Fibroblast of lung (primary cell): ENCODE measurements around the gene OPTN. TPM values are rescaled to one million over a fixed set of nuclear protein-coding genes. Genes with fewer than 3 reads are reported as not detected.
"Not testable (repeated sequence)": the region's sequence is repeated elsewhere in the genome, so short reads cannot be mapped to it uniquely, and the experiment has no call there.

Source experiments
- DNase-seq, 2 donors: peaks; one replicate each; pipeline versions ENCODE4 v3.0.0 to v3.0.0-alpha.2; 2010; ENCODE audit warnings: low read depth in 2 of 2
- H2AFZ ChIP-seq: 2 replicates; pipeline ENCODE4 v1.5.1; 2012; ENCODE audit warnings: low read length, control low read depth, inconsistent platforms
- H3K27ac ChIP-seq: 2 replicates; pipeline ENCODE4 v1.5.1; 2011; ENCODE audit warnings: low read length, control low read depth; ENCODE audit not compliant: insufficient read depth
- H3K27me3 ChIP-seq: 2 replicates; pipeline ENCODE4 v1.5.1; 2011; ENCODE audit warnings: mild to moderate bottlenecking, low read length; ENCODE audit not compliant: control insufficient read depth, insufficient read depth
- H3K36me3 ChIP-seq: 2 replicates; pipeline ENCODE4 v1.5.1; 2011; ENCODE audit warnings: low read length; ENCODE audit not compliant: control insufficient read depth, insufficient read depth
- H3K4me1 ChIP-seq: 2 replicates; pipeline ENCODE4 v1.5.1; 2011; ENCODE audit warnings: low read length; ENCODE audit not compliant: control insufficient read depth, insufficient read depth; ENCODE audit errors: extremely low read depth
- H3K4me2 ChIP-seq: 2 replicates; pipeline ENCODE4 v1.5.1; 2011; ENCODE audit warnings: low read length, control low read depth; ENCODE audit not compliant: insufficient read depth; ENCODE audit errors: extremely low read depth
- H3K4me3 ChIP-seq, 4 experiments: fragments of 200-600 bp in 1 of 4; sonication (generic) in 1 of 4; replicated peaks in 1 of 4; 2 replicates each; pipeline ENCODE4 v1.5.1; 2011 to 2016; ENCODE audit warnings: low read length in 4 of 4, low read depth in 3 of 4, mild to moderate bottlenecking in 3 of 4, control low read depth in 2 of 4, inconsistent platforms in 1 of 4, mixed read lengths in 1 of 4; ENCODE audit not compliant: insufficient read depth in 1 of 4; ENCODE audit errors: control extremely low read depth in 1 of 4
- H3K79me2 ChIP-seq: 2 replicates; pipeline ENCODE4 v1.5.1; 2012; ENCODE audit warnings: mild to moderate bottlenecking, low read length, inconsistent platforms; ENCODE audit not compliant: control insufficient read depth, insufficient read depth
- H3K9ac ChIP-seq: 2 replicates; pipeline ENCODE4 v1.5.1; 2011; ENCODE audit warnings: mild to moderate bottlenecking, low read length, control low read depth; ENCODE audit not compliant: insufficient read depth
- H3K9me3 ChIP-seq: 2 replicates; pipeline ENCODE4 v1.5.1; 2012; ENCODE audit warnings: low read depth, low read length; ENCODE audit not compliant: control insufficient read depth, insufficient read depth
- H4K20me1 ChIP-seq: 2 replicates; pipeline ENCODE4 v1.5.1; 2011; ENCODE audit warnings: low read length; ENCODE audit not compliant: control insufficient read depth, insufficient read depth; ENCODE audit errors: extremely low read depth
- CTCF ChIP-seq, 2 donors: IDR thresholded peaks in 1 of 2; conservative IDR thresholded peaks in 1 of 2; 1 replicate in 1 of 2; 2 replicates in 1 of 2; pipeline ENCODE4 v1.5.1; 2011 to 2012; ENCODE audit warnings: low read length in 2 of 2, control low read depth in 1 of 2, inconsistent platforms in 1 of 2, low read depth in 1 of 2, mild to moderate bottlenecking in 1 of 2
- EZH2 ChIP-seq: IDR thresholded peaks from 2 replicates; pipeline ENCODE4 v1.5.1; 2012; ENCODE audit warnings: low read length, control low read depth, mild to moderate bottlenecking; ENCODE audit errors: missing control alignments
- polyA minus RNA-seq: library from RNA; depleted of rRNA, polyadenylated mRNA; stranded (reverse); fragments of >200 nt; gene quantifications from 2 replicates; pipeline ENCODE4 v1.2.3, GENCODE V29; 2011; ENCODE audit warnings: low replicate concordance
- polyA plus RNA-seq, 2 donors: library from polyadenylated mRNA; depleted of rRNA in 1 of 2; stranded (reverse) in 1 of 2; unstranded in 1 of 2; fragments of >200 nt; gene quantifications; 2 replicates each; pipeline ENCODE4 v1.2.1, GENCODE V29; 2011 to 2012; ENCODE audit warnings: missing spikeins in 1 of 2
- total RNA-seq: library from RNA; depleted of rRNA; stranded (reverse); fragments of >200 nt; gene quantifications from 2 replicates; pipeline ENCODE4 v1.2.1, GENCODE V29; 2014

OPTN gene
- total RNA-seq, result 99.6 and 156 TPM in 2 replicates
- polyA plus RNA-seq, result 82.9 and 139 TPM in 2 replicates
- 133 and 178 TPM in 2 replicates for polyA plus RNA-seq (2012)
- polyA minus RNA-seq, result 41.9 and 63.1 TPM in 2 replicates

GRCh38 chr10:13099666-13100348 lies at the start of gene OPTN:
OPTN (plus strand) TSS chr10:13100163; CDS start chr10:13109123, 8,960 bp downstream.
- Histone ChIP-seq H3K4me3 (peak within 1 kb of the TSS; percentile 63 to 95 (median 84)), H3K79me2 (peaks cover 39% of the 10 kb centered on the region), H3K27ac (peak within 1 kb of the TSS; percentile 91), H3K27me3 (no peaks in the 10 kb centered on the region), H3K4me2 (peak within 1 kb of the TSS; percentile 99), H2AFZ (peak within 1 kb of the TSS; percentile 81), H3K9me3 (no peaks in the 10 kb centered on the region), H3K4me1 (peaks cover 4% of the 10 kb centered on the region), H3K36me3 (peaks cover 2% of the 10 kb centered on the region), H3K9ac (peak within 1 kb of the TSS; percentile 93), H4K20me1 (no peaks in the 10 kb centered on the region)
- TF ChIP-seq CTCF (conservative IDR thresholded peaks at IDR 0.05 in 1 of 2, IDR thresholded peaks at IDR 0.05 in 1 of 2; ENCODE audit: low read depth in 1 of 2, low read length in 2 of 2) (peak; percentile 78 to 85), EZH2 (no peak)
- DNase-seq, result peak; percentile 77 to 83

- H3K9me3 ChIP-seq, result no peaks in the 10 kb centered on the region
- no peak for TF ChIP-seq EZH2
- TF ChIP-seq CTCF (conservative IDR thresholded peaks at IDR 0.05 in 1 of 2, IDR thresholded peaks at IDR 0.05 in 1 of 2; ENCODE audit: low read depth in 1 of 2, low read length in 2 of 2), result no peak
Measured at GRCh38 chr10:13051126-13051694, 48.8 kb upstream of the OPTN start.

GRCh38 chr10:13053208-13053607 lies 46.8 kb upstream of the OPTN start:
- not testable (repeated sequence) for H3K79me2 ChIP-seq, DNase-seq, H3K27ac ChIP-seq, H4K20me1 ChIP-seq, H3K4me3 ChIP-seq, H2AFZ ChIP-seq, H3K9me3 ChIP-seq, H3K4me1 ChIP-seq, H3K27me3 ChIP-seq, H3K9ac ChIP-seq, H3K4me2 ChIP-seq, H3K36me3 ChIP-seq

More at GRCh38 chr10:13051126-13051694, 48.8 kb upstream of the OPTN start:
- no peak overlapping the region for H3K4me3 ChIP-seq
- peaks cover 4% of the 10 kb centered on the region for H3K27me3 ChIP-seq
- no peak overlapping the region for H2AFZ ChIP-seq
- no peak overlapping the region for H3K9ac ChIP-seq
- no peaks in the 10 kb centered on the region for H3K79me2 ChIP-seq
- H3K4me2 ChIP-seq, result no peak overlapping the region
- H3K4me1 ChIP-seq, result no peaks in the 10 kb centered on the region
- no peaks in the 10 kb centered on the region for H4K20me1 ChIP-seq
- no peak for DNase-seq
- no peaks in the 10 kb centered on the region for H3K36me3 ChIP-seq
- H3K27ac ChIP-seq, result no peak overlapping the region
